Loucy (cell line): ENCODE data around the gene CAPRIN2.

Experiments used
- H2AFZ ChIP-seq: fragments of 200-600 bp; sonication (generic); 2 replicates; pipeline ENCODE4 v1.6.0; 2016; ENCODE audit warnings: antibody characterized with exemption, mild to moderate bottlenecking, low read length, moderate library complexity
- H3F3A ChIP-seq: fragments of 200-600 bp; 2 replicates; pipeline ENCODE4 v1.6.0; 2016; ENCODE audit warnings: antibody characterized with exemption, low read depth, mild to moderate bottlenecking
- H3K27me3 ChIP-seq: fragments of 200-600 bp; sonication (generic); 2 replicates; pipeline ENCODE4 v1.6.1; 2014; ENCODE audit warnings: low read length, mild to moderate bottlenecking; ENCODE audit not compliant: insufficient read depth, poor library complexity, severe bottlenecking
- H3K36me3 ChIP-seq: fragments of 200-600 bp; sonication (generic); 2 replicates; pipeline ENCODE4 v1.6.1; 2016; ENCODE audit warnings: low read length; ENCODE audit not compliant: insufficient read depth
- H3K4me1 ChIP-seq: fragments of 200-600 bp; sonication (generic); 2 replicates; pipeline ENCODE4 v1.5.1; 2014; ENCODE audit warnings: low read length, mild to moderate bottlenecking; ENCODE audit not compliant: insufficient read depth, poor library complexity, severe bottlenecking
- H3K4me2 ChIP-seq: fragments of 200-600 bp; sonication (generic); 2 replicates; pipeline ENCODE4 v1.6.0; 2014; ENCODE audit warnings: antibody characterized with exemption, low read length, low read depth, mild to moderate bottlenecking; ENCODE audit not compliant: poor library complexity, severe bottlenecking
- H3K4me3 ChIP-seq: fragments of 200-600 bp; sonication (generic); 2 replicates; pipeline ENCODE4 v1.5.1; 2014; ENCODE audit warnings: low read length, mild to moderate bottlenecking, mixed read lengths; ENCODE audit not compliant: poor library complexity, severe bottlenecking
- H3K79me2 ChIP-seq: fragments of 200-600 bp; sonication (generic); 2 replicates; pipeline ENCODE4 v1.6.1; 2014; ENCODE audit warnings: low read length; ENCODE audit not compliant: insufficient read depth
- H3K9ac ChIP-seq: fragments of 200-600 bp; sonication (generic); 2 replicates; pipeline ENCODE4 v1.6.0; 2014; ENCODE audit warnings: mild to moderate bottlenecking, low read depth, low read length, moderate library complexity; ENCODE audit not compliant: poor library complexity, severe bottlenecking
- H3K9me2 ChIP-seq: fragments of 200-600 bp; sonication (generic); replicated peaks from 2 replicates; pipeline ENCODE4 v1.6.1; 2016; ENCODE audit warnings: low read depth, low read length, mixed read lengths
- H3K9me3 ChIP-seq: fragments of 200-600 bp; sonication (generic); 2 replicates; pipeline ENCODE4 v1.6.1; 2014; ENCODE audit warnings: mild to moderate bottlenecking, antibody characterized with exemption, low read length, low read depth; ENCODE audit not compliant: insufficient read depth
- H4K20me1 ChIP-seq: fragments of 200-600 bp; sonication (generic); 2 replicates; pipeline ENCODE4 v1.6.0; 2014; ENCODE audit warnings: antibody characterized with exemption, low read length, mild to moderate bottlenecking; ENCODE audit not compliant: insufficient read depth, poor library complexity, severe bottlenecking
- EZH2phosphoT487 ChIP-seq: fragments of 200-600 bp; IDR thresholded peaks from 2 replicates; pipeline ENCODE4 v1.6.1; 2018; ENCODE audit warnings: antibody characterized with exemption, mild to moderate bottlenecking, moderate library complexity, borderline replicate concordance
- TF ChIP-seq, protein P1 (sequence below): fragments of 200-600 bp; sonication (generic); conservative IDR thresholded peaks from 2 replicates; pipeline ENCODE4 v1.5.1; 2014; ENCODE audit warnings: mild to moderate bottlenecking, antibody characterized with exemption, low read length

Gene CAPRIN2

DNA sequence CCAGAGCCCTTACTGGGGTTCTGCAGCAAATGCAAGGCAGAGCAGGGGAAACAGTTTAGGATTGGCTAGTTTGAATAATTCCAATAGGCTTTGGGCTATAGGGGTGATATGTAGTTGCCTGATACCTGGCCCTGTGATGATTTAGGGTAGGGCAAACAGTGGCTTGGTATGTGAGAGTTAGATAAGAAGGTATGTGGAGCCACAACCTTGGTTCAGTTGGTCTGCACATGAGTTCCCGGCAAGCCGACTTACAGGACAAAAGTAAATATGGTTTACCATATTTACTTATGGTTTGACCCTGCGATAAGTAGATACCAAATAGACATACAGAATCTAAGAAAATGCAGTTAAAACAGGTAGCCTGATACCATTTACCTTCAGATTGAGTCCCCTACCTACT, 8.3 kb upstream of the CAPRIN2 start:
- H3K9ac ChIP-seq: no peak overlapping the region
- H2AFZ ChIP-seq: no peak overlapping the region
- H3F3A ChIP-seq: no peaks in the 10 kb centered on the region
- no peaks in the 10 kb centered on the region for H3K4me1 ChIP-seq
- TF ChIP-seq, protein P1, sequence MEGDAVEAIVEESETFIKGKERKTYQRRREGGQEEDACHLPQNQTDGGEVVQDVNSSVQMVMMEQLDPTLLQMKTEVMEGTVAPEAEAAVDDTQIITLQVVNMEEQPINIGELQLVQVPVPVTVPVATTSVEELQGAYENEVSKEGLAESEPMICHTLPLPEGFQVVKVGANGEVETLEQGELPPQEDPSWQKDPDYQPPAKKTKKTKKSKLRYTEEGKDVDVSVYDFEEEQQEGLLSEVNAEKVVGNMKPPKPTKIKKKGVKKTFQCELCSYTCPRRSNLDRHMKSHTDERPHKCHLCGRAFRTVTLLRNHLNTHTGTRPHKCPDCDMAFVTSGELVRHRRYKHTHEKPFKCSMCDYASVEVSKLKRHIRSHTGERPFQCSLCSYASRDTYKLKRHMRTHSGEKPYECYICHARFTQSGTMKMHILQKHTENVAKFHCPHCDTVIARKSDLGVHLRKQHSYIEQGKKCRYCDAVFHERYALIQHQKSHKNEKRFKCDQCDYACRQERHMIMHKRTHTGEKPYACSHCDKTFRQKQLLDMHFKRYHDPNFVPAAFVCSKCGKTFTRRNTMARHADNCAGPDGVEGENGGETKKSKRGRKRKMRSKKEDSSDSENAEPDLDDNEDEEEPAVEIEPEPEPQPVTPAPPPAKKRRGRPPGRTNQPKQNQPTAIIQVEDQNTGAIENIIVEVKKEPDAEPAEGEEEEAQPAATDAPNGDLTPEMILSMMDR: no peak
- TF ChIP-seq EZH2phosphoT487: no peak
- H3K27me3 ChIP-seq: no peaks in the 10 kb centered on the region
- no peaks in the 10 kb centered on the region for H3K9me3 ChIP-seq
- H3K4me3 ChIP-seq: no peak overlapping the region
- no peaks in the 10 kb centered on the region for H4K20me1 ChIP-seq
- no peaks in the 10 kb centered on the region for H3K36me3 ChIP-seq
- H3K4me2 ChIP-seq: no peak overlapping the region
- no peaks in the 10 kb centered on the region for H3K9me2 ChIP-seq
- H3K79me2 ChIP-seq: no peaks in the 10 kb centered on the region

DNA sequence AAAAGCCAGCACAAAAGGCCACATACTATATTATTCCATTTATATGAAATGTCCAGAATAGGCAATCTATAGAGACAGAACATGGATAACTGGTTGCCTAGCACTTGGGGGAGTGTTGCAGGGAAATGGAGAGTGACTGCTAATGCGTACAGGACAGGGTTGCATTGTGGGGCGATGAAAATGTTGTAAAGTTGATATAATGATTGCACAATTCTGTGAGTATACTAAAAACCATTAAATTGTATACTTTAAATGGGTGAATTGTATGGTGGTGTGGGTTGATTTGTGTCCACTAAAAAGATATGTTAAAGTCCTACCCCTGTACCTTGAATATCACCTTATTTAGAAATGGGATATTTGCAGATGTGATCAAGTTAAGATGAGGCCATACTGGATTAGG, 7.0 kb upstream of the CAPRIN2 start:
- Histone ChIP-seq H3K9me3 (no peaks in the 10 kb centered on the region), H2AFZ (no peak overlapping the region), H3K4me1 (no peaks in the 10 kb centered on the region), H3K27me3 (no peaks in the 10 kb centered on the region), H3K79me2 (no peaks in the 10 kb centered on the region), H3K36me3 (no peaks in the 10 kb centered on the region), H3K4me3 (no peak overlapping the region), H3F3A (no peaks in the 10 kb centered on the region), H3K9me2 (no peaks in the 10 kb centered on the region), H4K20me1 (no peaks in the 10 kb centered on the region), H3K9ac (no peak overlapping the region), H3K4me2 (no peak overlapping the region)
- TF ChIP-seq, protein P1: no peak
- no peak for TF ChIP-seq EZH2phosphoT487

DNA sequence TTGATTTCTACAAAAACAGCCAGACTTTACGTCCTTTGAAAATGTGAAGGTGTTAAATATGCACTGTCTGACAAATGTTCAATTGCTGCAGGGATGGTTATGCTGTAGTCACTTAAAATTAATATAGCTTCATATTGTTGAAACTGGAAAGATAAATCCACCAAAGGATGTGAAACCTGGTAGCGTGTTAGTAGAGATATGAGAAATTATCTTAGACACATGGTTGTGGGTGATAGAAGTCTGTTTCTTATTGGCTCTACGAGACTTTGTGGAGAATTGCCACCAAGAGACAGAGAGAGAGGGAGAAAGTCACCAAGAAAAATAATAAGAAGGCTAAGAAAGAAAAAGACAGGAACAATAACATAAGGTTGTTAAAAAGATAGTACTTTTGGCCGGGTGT, 2.6 kb upstream of the CAPRIN2 start:
- H3K9me2 ChIP-seq: no peaks in the 10 kb centered on the region
- no peak overlapping the region for H3K9ac ChIP-seq
- no peak overlapping the region for H3K4me3 ChIP-seq
- TF ChIP-seq, protein P1: no peak
- no peak for TF ChIP-seq EZH2phosphoT487
- H3K4me2 ChIP-seq: no peak overlapping the region
- H3K4me1 ChIP-seq: peaks cover 16% of the 10 kb centered on the region
- no peaks in the 10 kb centered on the region for H3K9me3 ChIP-seq
- H3F3A ChIP-seq: no peaks in the 10 kb centered on the region
- no peaks in the 10 kb centered on the region for H4K20me1 ChIP-seq
- no peaks in the 10 kb centered on the region for H3K36me3 ChIP-seq
- H3K27me3 ChIP-seq: no peaks in the 10 kb centered on the region
- no peak overlapping the region for H2AFZ ChIP-seq
- H3K79me2 ChIP-seq: peaks cover 5% of the 10 kb centered on the region
